ENCODE results near the gene KIR3DL2. TPM values are rescaled to one million over a fixed set of nuclear protein-coding genes. Genes with fewer than 3 reads are reported as not detected.
A peak's percentile ranks its signal among the peaks of the same experiment; 100 is the strongest.
"Not testable (repeated sequence)": the region's sequence is repeated elsewhere in the genome, so short reads cannot be mapped to it uniquely, and the experiment has no call there.

KIR3DL2 gene
- polyA plus RNA-seq, 3 donors from 2014 or later, result 36.1 to 61.1 (median 44.1) TPM

DNA sequence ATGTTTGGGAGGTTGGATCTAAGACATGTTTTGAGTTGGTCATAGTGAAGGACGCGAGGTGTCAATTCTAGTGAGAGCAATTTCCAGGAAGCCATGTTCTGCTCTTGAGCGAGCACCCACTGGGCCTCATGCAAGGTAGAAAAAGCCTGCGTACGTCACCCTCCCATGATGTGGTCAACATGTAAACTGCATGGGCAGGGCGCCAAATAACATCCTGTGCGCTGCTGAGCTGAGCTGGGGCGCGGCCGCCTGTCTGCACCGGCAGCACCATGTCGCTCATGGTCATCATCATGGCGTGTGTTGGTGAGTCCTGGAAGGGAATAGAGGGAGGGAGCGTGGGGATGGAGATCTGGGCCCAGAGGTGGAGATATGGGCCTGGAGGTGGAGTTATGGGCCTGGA, 17.7 kb upstream of the KIR3DL2 start, which contains the start of gene KIR2DS4:
Gene KIR2DS4, plus strand, starts transcription at position 181 of the 400 bp plus-strand sequence.
- H3K4me3 Mint-ChIP-seq, result peak within 1 kb of the TSS; percentile 25 to 86 (median 73)
- H3K36me3 Mint-ChIP-seq, result peaks cover 0 to 12% (median 4%) of the 10 kb centered on the region in 3 donors
- not testable (repeated sequence) for H3K9me3 Mint-ChIP-seq
- DNase-seq, result peak; percentile 14 to 74 (median 64)
- H3K4me1 Mint-ChIP-seq, result peaks cover 42 to 43% of the 10 kb centered on the region in 2 donors
- peaks cover 5 to 19% (median 5%) of the 10 kb centered on the region in 3 donors for H3K27me3 Mint-ChIP-seq (ENCODE audit: low read depth in 3 of 3)
- H3K27ac Mint-ChIP-seq, result peak within 1 kb of the TSS in 5 of 6 donors; percentile 71 to 99 (median 93)

DNA sequence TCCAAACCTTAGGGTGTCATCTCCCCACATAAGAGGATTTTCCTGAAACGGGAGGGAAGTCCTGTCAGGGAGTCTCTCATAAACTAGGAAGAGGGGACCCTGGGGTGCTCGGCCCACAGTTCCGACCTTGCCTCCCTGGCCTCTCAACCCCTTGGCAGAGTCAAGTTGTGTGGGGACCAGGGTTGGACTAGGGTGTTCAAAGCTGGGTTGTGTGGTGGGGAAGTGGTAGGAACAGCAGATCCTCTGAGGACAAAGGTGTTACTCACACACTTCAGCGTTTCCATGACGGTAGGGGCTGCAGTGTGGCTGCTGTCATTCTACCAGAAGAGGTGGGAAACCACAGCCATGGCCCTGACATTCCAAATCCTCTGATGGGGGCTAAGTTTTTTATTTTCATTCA, 15.1 kb upstream of the KIR3DL2 start:
- H3K4me3 Mint-ChIP-seq, result peak overlapping the region; percentile 27 to 71 (median 62)
- peak; percentile 53 to 87 (median 79) for DNase-seq
- H3K9me3 Mint-ChIP-seq, result not testable (repeated sequence)
- H3K36me3 Mint-ChIP-seq, result peaks cover 4 to 26% (median 4%) of the 10 kb centered on the region in 3 donors
- H3K27me3 Mint-ChIP-seq (ENCODE audit: low read depth in 3 of 3), result peaks cover 4 to 16% (median 9%) of the 10 kb centered on the region in 3 donors
- H3K4me1 Mint-ChIP-seq, result peaks cover 42 to 44% of the 10 kb centered on the region in 2 donors
- H3K27ac Mint-ChIP-seq, result peak overlapping the region in 5 of 6 donors; percentile 72 to 99 (median 93)

DNA sequence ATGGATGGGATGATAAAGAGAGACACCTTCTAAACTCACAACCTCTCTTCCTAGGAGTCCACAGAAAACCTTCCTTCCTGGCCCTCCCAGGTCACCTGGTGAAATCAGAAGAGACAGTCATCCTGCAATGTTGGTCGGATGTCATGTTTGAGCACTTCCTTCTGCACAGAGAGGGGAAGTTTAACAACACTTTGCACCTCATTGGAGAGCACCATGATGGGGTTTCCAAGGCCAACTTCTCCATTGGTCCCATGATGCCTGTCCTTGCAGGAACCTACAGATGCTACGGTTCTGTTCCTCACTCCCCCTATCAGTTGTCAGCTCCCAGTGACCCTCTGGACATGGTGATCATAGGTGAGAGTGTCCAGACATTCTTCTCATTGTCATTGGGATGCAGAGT, 12.7 kb upstream of the KIR3DL2 start:
- not testable (repeated sequence) for DNase-seq, H3K4me3 Mint-ChIP-seq, H3K9me3 Mint-ChIP-seq
- peak overlapping the region in 3 of 6 donors; percentile 33 to 87 (median 59) for H3K27ac Mint-ChIP-seq
- H3K27me3 Mint-ChIP-seq (ENCODE audit: low read depth in 3 of 3), result peaks cover 4 to 16% (median 8%) of the 10 kb centered on the region in 3 donors
- peaks cover 0 to 23% (median 4%) of the 10 kb centered on the region in 3 donors for H3K36me3 Mint-ChIP-seq
- peaks cover 36 to 40% of the 10 kb centered on the region in 2 donors for H3K4me1 Mint-ChIP-seq

DNA sequence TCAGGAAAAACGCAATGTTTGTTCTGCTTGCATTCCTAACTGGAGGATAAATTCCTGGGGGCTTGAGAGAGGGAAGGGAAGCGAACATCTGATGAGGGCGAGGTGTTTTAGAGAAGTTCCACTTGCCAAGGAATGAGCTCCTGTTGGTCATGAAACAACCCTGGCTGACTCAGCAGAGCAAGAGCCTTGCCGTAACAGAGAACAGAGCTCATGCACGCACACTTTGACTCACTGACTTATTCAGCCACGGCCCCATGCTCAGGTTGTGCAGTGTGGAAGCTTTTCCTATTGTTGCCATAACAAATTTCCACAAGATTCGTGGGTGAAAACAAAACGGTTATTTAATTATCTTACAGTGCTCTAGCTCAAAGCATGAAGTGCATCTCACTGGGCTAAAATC, 7.1 kb upstream of the KIR3DL2 start:
- not testable (repeated sequence) for H3K27me3 Mint-ChIP-seq (ENCODE audit: low read depth in 3 of 3); DNase-seq; H3K27ac Mint-ChIP-seq; H3K9me3 Mint-ChIP-seq; H3K4me1 Mint-ChIP-seq; H3K4me3 Mint-ChIP-seq
- peaks cover 0 to 32% (median 8%) of the 10 kb centered on the region in 3 donors for H3K36me3 Mint-ChIP-seq

DNA sequence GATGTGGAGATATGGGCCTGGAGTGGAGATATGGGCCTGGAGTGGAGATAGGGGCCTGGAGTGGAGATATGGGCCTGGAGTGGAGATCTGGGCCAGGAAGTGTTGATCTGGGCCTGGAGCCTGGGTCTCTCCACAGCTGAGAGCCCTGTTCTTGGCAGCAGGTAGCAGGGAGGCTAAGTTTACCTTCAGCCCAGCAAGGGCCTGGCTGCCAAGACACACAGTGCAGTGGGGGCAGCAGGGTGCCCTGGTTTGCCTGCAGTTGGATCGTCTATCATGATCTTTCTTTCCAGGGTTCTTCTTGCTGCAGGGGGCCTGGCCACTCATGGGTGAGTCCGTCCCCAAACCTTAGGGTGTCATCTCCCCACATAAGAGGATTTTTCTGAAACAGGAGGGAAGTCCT, 687 bp downstream of the KIR3DL2 start:
- Mint-ChIP-seq H3K27me3 (ENCODE audit: low read depth in 3 of 3) (peaks cover 3 to 9% (median 5%) of the 10 kb centered on the region in 3 donors), H3K36me3 (peaks cover 0 to 14% (median 12%) of the 10 kb centered on the region in 3 donors), H3K9me3 (peaks cover 0 to 5% (median 0%) of the 10 kb centered on the region in 6 donors), H3K27ac (peak overlapping the region; percentile 10 to 98 (median 92)), H3K4me1 (peaks cover 19 to 20% of the 10 kb centered on the region in 2 donors), H3K4me3 (peak overlapping the region; percentile 10 to 77 (median 68))
- no peak for DNase-seq

DNA sequence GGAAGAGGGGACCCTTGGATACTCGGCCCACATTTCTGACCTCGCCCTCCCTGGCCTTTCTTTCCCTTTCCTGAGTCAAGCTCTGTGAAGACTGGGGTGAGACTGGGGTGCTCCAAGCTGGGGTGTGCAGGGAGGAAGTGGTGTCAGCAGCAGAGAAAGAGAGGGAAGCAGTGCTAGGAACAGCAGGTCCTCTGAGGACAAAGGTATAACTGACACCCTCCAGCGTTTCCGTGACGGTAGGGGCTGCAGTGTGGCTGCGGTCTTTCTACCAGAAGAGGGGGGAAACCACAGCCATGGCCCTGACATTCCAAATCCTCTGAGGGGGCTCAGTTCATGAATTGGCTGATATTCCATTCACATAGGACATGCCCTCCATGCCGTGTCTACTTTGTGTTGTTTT, 1.1 kb downstream of the KIR3DL2 start:
- peak overlapping the region; percentile 10 to 77 (median 68) for H3K4me3 Mint-ChIP-seq
- H3K27me3 Mint-ChIP-seq (ENCODE audit: low read depth in 3 of 3), result peaks cover 3 to 9% (median 5%) of the 10 kb centered on the region in 3 donors
- peak; percentile 19 to 38 (median 24) for DNase-seq
- H3K36me3 Mint-ChIP-seq, result peaks cover 0 to 13% (median 12%) of the 10 kb centered on the region in 3 donors
- H3K27ac Mint-ChIP-seq, result peak overlapping the region; percentile 10 to 98 (median 92)
- H3K9me3 Mint-ChIP-seq, result peaks cover 0 to 4% (median 0%) of the 10 kb centered on the region in 6 donors
- peaks cover 19 to 20% of the 10 kb centered on the region in 2 donors for H3K4me1 Mint-ChIP-seq

DNA sequence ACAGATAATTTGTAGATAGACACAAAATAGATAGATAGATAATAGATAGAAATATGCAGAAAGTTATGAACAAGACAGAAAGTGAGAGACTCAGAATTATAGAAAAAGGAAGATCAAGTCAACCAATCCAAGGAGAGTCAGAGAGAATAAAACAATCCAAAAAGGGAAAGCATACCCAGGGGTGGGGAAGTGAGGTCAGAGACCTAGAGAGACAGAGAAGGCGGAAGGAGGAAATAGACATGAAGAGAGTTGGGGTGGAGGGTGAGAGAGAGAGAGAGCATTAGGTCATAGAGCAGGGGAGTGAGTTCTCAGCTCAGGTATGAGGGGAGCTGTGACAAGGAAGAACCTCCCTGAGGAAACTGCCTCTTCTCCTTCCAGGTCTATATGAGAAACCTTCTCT, 5.0 kb downstream of the KIR3DL2 start:
- H3K27me3 Mint-ChIP-seq (ENCODE audit: low read depth in 3 of 3); DNase-seq; H3K4me3 Mint-ChIP-seq; H3K9me3 Mint-ChIP-seq; H3K36me3 Mint-ChIP-seq: not testable (repeated sequence)
- H3K27ac Mint-ChIP-seq, result peak overlapping the region in 1 of 6 donors; percentile 5
- H3K4me1 Mint-ChIP-seq, result peaks cover 15 to 16% of the 10 kb centered on the region in 2 donors

DNA sequence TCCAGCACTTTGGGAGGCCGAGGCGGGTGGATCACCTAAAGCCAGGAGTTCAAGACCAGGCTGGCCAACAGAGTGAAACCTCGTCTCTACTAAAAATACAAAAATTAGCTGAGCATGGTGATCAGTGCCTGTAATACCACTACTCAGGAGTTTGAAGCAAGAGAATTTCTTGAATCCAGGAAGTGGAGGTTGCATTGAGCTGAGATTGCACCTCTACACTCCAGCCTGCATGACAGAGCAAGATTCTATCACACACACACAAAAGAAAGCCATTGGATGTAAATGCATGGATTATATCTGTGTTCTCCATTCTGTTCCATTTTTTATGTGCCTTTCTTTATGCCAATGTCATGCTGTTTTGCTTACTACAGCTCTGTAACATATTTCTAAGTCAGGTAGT, 8.2 kb downstream of the KIR3DL2 start:
- H3K4me1 Mint-ChIP-seq, H3K4me3 Mint-ChIP-seq, DNase-seq, H3K27ac Mint-ChIP-seq, H3K9me3 Mint-ChIP-seq, H3K36me3 Mint-ChIP-seq: not testable (repeated sequence)
- peaks cover 2 to 14% (median 3%) of the 10 kb centered on the region in 3 donors for H3K27me3 Mint-ChIP-seq (ENCODE audit: low read depth in 3 of 3)

DNA sequence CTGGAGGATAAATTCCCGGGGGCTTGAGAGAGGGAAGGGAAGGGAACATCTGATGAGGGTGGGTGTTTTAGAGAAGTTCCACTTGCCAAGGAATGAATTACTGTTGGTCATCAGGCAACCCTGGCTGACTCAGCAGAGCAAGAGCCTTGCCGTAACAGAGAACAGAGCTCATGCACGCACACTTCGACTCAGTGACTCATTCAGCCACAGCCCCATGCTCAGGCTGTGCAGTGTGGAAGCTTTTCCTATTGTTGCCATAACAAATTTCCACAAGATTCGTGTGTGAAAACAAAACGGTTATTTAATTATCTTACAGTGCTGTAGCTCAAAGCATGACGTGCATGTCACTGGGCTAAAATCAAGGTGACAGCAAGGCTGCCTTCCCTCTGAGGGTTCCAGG, 9.2 kb downstream of the KIR3DL2 start:
- not testable (repeated sequence) for H3K9me3 Mint-ChIP-seq, H3K36me3 Mint-ChIP-seq, H3K27ac Mint-ChIP-seq, H3K4me1 Mint-ChIP-seq, H3K4me3 Mint-ChIP-seq, DNase-seq
- peaks cover 2 to 14% (median 3%) of the 10 kb centered on the region in 3 donors for H3K27me3 Mint-ChIP-seq (ENCODE audit: low read depth in 3 of 3)

DNA sequence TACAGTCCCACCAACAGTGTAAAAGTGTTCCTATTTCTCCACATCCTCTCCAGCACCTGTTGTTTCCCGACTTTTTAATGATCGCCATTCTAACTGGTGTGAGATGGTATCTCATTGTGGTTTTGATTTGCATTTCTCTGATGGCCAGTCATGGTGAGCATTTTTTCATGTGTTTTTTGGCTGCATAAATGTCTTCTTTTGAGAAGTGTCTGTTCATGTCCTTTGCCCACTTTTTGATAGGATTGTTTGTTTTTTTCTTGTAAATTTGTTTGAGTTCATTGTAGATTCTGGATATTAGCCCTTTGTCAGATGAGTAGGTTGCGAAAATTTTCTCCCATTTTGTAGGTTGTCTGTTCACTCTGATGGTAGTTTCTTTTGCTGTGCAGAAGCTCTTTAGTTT, 13.2 kb downstream of the KIR3DL2 start:
- H3K4me3 Mint-ChIP-seq, DNase-seq, H3K9me3 Mint-ChIP-seq, H3K27ac Mint-ChIP-seq, H3K4me1 Mint-ChIP-seq: not testable (repeated sequence)
- Mint-ChIP-seq H3K36me3 (peaks cover 5 to 12% (median 5%) of the 10 kb centered on the region in 3 donors), H3K27me3 (ENCODE audit: low read depth in 3 of 3) (peaks cover 4 to 14% (median 7%) of the 10 kb centered on the region in 3 donors)

DNA sequence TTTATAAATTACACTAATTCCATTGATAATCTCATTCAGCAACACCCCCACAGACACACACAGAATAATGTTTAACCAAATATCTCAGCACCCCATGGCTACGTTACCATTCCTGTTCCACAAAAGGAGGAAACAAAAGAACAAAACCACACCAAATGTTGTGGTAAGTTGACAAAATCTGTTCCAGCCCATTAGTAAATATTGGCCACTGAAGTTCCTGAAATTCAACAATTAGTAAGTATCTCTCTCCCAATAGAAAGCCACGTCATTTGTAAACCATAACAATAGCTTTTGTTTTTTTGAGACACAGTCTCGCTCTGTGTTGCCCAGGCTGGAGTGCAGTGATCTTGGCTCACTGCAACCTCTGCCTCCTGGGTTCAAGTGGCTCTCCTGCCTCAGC, 21.5 kb downstream of the KIR3DL2 start:
- no peak for DNase-seq
- H3K27ac Mint-ChIP-seq, result peak overlapping the region in 1 of 6 donors; percentile 63
- no peaks in the 10 kb centered on the region for H3K9me3 Mint-ChIP-seq
- peaks cover 0 to 4% (median 4%) of the 10 kb centered on the region in 3 donors for H3K36me3 Mint-ChIP-seq
- no peak overlapping the region for H3K4me3 Mint-ChIP-seq
- H3K4me1 Mint-ChIP-seq, result peaks cover 4 to 7% of the 10 kb centered on the region in 2 donors
- peaks cover 5 to 11% (median 9%) of the 10 kb centered on the region in 3 donors for H3K27me3 Mint-ChIP-seq (ENCODE audit: low read depth in 3 of 3)

DNA sequence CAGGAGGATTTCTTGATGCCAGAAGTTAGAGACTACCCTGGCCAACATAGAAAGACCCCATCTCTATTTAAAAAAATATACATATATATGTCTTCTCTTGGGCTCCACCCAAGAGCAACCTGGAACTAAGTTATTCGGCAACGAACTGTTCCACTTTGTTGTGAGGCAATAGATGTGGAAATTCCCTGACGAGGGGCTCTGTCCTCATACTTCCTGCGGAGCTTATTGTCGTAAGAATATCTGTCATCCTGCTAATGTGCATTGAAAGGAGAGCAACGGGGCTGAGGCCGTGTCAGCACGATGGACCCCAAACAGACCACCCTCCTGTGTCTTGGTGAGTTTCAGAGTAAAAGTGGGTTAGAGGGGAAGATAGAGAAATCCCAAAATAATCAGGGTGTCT, 23.7 kb downstream of the KIR3DL2 start, which contains the start of gene FCAR:
Gene FCAR, plus strand, starts transcription at position 246 of the 400 bp plus-strand sequence. Its CDS starts 55 bp downstream, at position 301.
- no peaks in the 10 kb centered on the region for H3K36me3 Mint-ChIP-seq
- H3K27ac Mint-ChIP-seq, result peak within 1 kb of the TSS in 1 of 6 donors; percentile 0
- no peaks in the 10 kb centered on the region for H3K9me3 Mint-ChIP-seq
- no peak for DNase-seq
- H3K4me1 Mint-ChIP-seq, result peaks cover 4 to 7% of the 10 kb centered on the region in 2 donors
- H3K4me3 Mint-ChIP-seq, result no peak within 1 kb of the TSS
- peaks cover 3 to 9% (median 9%) of the 10 kb centered on the region in 3 donors for H3K27me3 Mint-ChIP-seq (ENCODE audit: low read depth in 3 of 3)

DNA sequence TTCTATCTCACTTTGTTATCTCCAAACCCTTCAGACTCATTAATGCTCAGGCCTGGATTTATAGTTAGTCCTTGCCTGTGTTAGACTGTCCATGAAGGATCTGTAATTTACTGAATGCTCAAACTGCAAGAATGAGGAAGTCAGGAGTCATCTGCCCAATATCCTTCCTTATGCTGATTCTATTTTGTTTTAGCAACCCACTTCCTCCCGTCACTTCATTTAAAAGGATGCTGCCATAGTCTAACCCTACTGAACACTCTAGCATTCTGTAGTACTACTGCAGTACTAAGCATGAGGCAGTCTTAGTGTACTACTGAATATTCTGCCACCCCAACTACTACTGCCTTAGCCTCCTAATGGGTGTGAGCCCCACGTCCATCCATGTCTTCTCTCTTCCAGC, 25.3 kb downstream of the KIR3DL2 start:
- Mint-ChIP-seq H3K4me1 (peaks cover 4 to 7% of the 10 kb centered on the region in 2 donors), H3K27me3 (ENCODE audit: low read depth in 3 of 3) (peaks cover 6 to 9% (median 7%) of the 10 kb centered on the region in 3 donors), H3K36me3 (no peaks in the 10 kb centered on the region), H3K9me3 (no peaks in the 10 kb centered on the region), H3K27ac (peak overlapping the region in 1 of 6 donors; percentile 41), H3K4me3 (no peak overlapping the region)
- no peak for DNase-seq

DNA sequence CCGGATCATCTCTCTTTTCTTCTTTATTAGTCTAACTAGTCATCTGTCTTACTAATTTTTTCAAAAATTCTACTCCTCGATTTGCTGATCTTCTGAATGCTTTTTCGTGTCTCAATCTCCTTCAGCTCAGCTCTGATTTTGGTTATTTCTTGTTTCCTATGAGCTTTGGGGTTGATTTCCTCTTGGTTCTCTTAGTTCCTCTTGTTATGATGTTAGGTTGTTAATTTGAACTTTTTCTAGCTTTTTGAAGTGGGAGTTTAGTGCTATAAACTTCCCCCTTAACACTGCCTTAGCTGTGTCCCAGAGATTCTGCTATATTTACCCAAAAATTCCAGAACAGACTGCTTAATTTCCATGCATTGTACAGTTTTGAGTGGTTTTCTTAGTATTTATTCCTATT, 27.2 kb downstream of the KIR3DL2 start:
- Mint-ChIP-seq H3K27ac (peak overlapping the region in 1 of 6 donors; percentile 20), H3K36me3 (no peaks in the 10 kb centered on the region), H3K27me3 (ENCODE audit: low read depth in 3 of 3) (peaks cover 7 to 17% (median 9%) of the 10 kb centered on the region in 3 donors), H3K4me1 (peaks cover 15% of the 10 kb centered on the region in 2 donors), H3K9me3 (no peaks in the 10 kb centered on the region), H3K4me3 (no peak overlapping the region)
- no peak for DNase-seq

Data from immature natural killer cell (primary cell).